Small intestine (tissue), 7 donors: ENCODE data around the gene IYD. TPM values are rescaled to one million over a fixed set of nuclear protein-coding genes. Genes with fewer than 3 reads are reported as not detected.
A peak's percentile ranks its signal among the peaks of the same experiment; 100 is the strongest.

ENCODE experiments used
- DNase-seq, 2 donors: peaks; one replicate each; pipeline versions ENCODE4 v3.0.0 to v3.0.0-alpha.2; 2013
- FAIRE-seq: peaks from 2 replicates; lab custom pipeline; 2012; peaks lifted over from hg19 to GRCh38; lab: Jason Lieb, UNC
- H3K27ac ChIP-seq, 3 donors: one replicate each; pipeline ENCODE4 v1.5.1; 2013; ENCODE audit warnings: low read length in 2 of 3, mild to moderate bottlenecking in 2 of 3, control low read depth in 1 of 3, inconsistent platforms in 1 of 3, low read depth in 1 of 3, moderate library complexity in 1 of 3
- H3K27me3 ChIP-seq, 3 donors: one replicate each; pipeline ENCODE4 v1.6.1; 2013; ENCODE audit warnings: low read length in 3 of 3, inconsistent platforms in 1 of 3; ENCODE audit not compliant: control insufficient read depth in 3 of 3, insufficient read depth in 3 of 3
- H3K36me3 ChIP-seq, 3 donors: one replicate each; pipeline ENCODE4 v1.6.1; 2013; ENCODE audit warnings: low read length in 3 of 3, inconsistent platforms in 1 of 3, low read depth in 1 of 3, mild to moderate bottlenecking in 1 of 3, moderate library complexity in 1 of 3; ENCODE audit not compliant: control insufficient read depth in 3 of 3, insufficient read depth in 2 of 3
- H3K4me1 ChIP-seq, 3 donors: one replicate each; pipeline ENCODE4 v1.6.1; 2013; ENCODE audit warnings: low read length in 2 of 3, inconsistent platforms in 1 of 3, low read depth in 1 of 3, mild to moderate bottlenecking in 1 of 3, moderate library complexity in 1 of 3; ENCODE audit not compliant: control insufficient read depth in 3 of 3, insufficient read depth in 2 of 3
- H3K4me3 ChIP-seq, 3 donors: one replicate each; pipeline ENCODE4 v1.5.1; 2013; ENCODE audit warnings: low read length in 3 of 3, control low read depth in 1 of 3, inconsistent platforms in 1 of 3, low read depth in 1 of 3, mild to moderate bottlenecking in 1 of 3, moderate library complexity in 1 of 3
- H3K9me3 ChIP-seq, 2 donors: one replicate each; pipeline ENCODE4 v1.6.1; 2013; ENCODE audit warnings: low read depth in 1 of 2, low read length in 1 of 2; ENCODE audit not compliant: control insufficient read depth in 2 of 2, insufficient read depth in 1 of 2
- WGBS, 3 donors: extraction: QIAGEN DNeasy Blood & Tissue Kit; methylation state at CpG; one replicate each; pipeline ENCODE4 v1.1.7; 2013; 5-methylcytosine and 5-hydroxymethylcytosine counted together
- polyA plus RNA-seq, 4 donors: library from polyadenylated mRNA; stranded (reverse) in 3 of 4; unstranded in 1 of 4; fragments of 200-250 nt in 3 of 4; fragments of 120-200 nt in 1 of 4; gene quantifications; one replicate each; pipeline versions ENCODE4 v1.2.1 to v1.2.3, GENCODE V29; 2013
- donor health status: healthy with polysubstance abuse.
- donor health status: control.
- donor health status: control.
- donor health status: Bipolar disorder and iron deficiency.
- donor health status: healthy.

The IYD gene
- polyA plus RNA-seq, 4 donors: 5.3 to 17.1 (median 8.2) TPM

- DNase-seq (peak; percentile 50 to 58), FAIRE-seq (no peak)
- Histone ChIP-seq H3K27ac (no peak overlapping the region), H3K4me3 (no peak overlapping the region), H3K4me1 (peaks cover 0 to 5% (median 4%) of the 10 kb centered on the region in 3 donors), H3K36me3 (no peaks in the 10 kb centered on the region), H3K9me3 (peaks cover 0 to 3% of the 10 kb centered on the region in 2 donors), H3K27me3 (peaks cover 0 to 6% (median 0%) of the 10 kb centered on the region in 3 donors)
- WGBS, 3 donors: 7 to 12% (median 10%) methylated on average over 1 of the region's 1 CpG
These were observed 40.8 kb downstream of the IYD start for GRCh38 chr6:150409576-150410066.

GRCh38 chr6:150410399-150410798 is 41.6 kb downstream of the IYD start:
- no peak for FAIRE-seq
- peaks cover 0 to 5% (median 4%) of the 10 kb centered on the region in 3 donors for H3K4me1 ChIP-seq
- no peaks in the 10 kb centered on the region for H3K9me3 ChIP-seq
- no peak overlapping the region for H3K4me3 ChIP-seq
- DNase-seq: no peak
- H3K36me3 ChIP-seq: no peaks in the 10 kb centered on the region
- no peak overlapping the region for H3K27ac ChIP-seq
- WGBS, 3 donors: 56 to 72% (median 69%) methylated on average over 4 of the region's 4 CpGs
- H3K27me3 ChIP-seq: peaks cover 0 to 6% (median 0%) of the 10 kb centered on the region in 3 donors

DNA sequence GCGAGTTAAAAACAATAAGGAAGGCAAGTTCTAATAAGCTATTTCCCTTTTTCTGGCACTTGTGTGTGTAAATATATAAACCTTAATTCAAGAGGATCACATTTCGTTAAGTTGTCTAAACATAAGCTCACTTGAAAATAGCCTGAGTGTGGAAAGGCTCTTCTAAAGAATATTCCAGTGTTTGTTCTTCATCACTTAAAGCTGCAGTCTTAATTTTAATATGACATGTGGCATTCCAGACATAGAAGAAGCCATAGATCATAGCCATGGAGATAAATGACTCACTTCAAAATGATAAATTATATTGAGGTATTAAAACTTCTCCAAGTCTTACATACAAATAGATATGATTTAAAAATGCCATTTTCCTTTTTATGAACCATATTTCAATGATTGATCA is 42.1 kb downstream of the IYD start:
- Histone ChIP-seq H3K4me3 (no peak overlapping the region), H3K27me3 (peaks cover 0 to 6% (median 0%) of the 10 kb centered on the region in 3 donors), H3K36me3 (no peaks in the 10 kb centered on the region), H3K9me3 (no peaks in the 10 kb centered on the region), H3K4me1 (peaks cover 0 to 5% (median 4%) of the 10 kb centered on the region in 3 donors), H3K27ac (no peak overlapping the region)
- 40 to 55% (median 46%) methylated on average over 2 of the region's 2 CpGs for WGBS, 3 donors
- FAIRE-seq (no peak), DNase-seq (no peak)

GRCh38 chr6:150412221-150412620 is 43.4 kb downstream of the IYD start:
- DNase-seq: no peak
- 83 to 89% (median 83%) methylated on average over 3 of the region's 3 CpGs for WGBS, 3 donors
- no peak for FAIRE-seq
- no peaks in the 10 kb centered on the region for H3K36me3 ChIP-seq
- no peaks in the 10 kb centered on the region for H3K9me3 ChIP-seq
- H3K4me1 ChIP-seq: peaks cover 0 to 5% (median 4%) of the 10 kb centered on the region in 3 donors
- H3K27me3 ChIP-seq: peaks cover 0 to 6% (median 0%) of the 10 kb centered on the region in 3 donors
- no peak overlapping the region for H3K27ac ChIP-seq
- H3K4me3 ChIP-seq: no peak overlapping the region

- Histone ChIP-seq H3K4me1 (peaks cover 0 to 5% (median 4%) of the 10 kb centered on the region in 3 donors), H3K9me3 (no peaks in the 10 kb centered on the region), H3K4me3 (no peak overlapping the region), H3K27me3 (no peaks in the 10 kb centered on the region), H3K27ac (no peak overlapping the region), H3K36me3 (no peaks in the 10 kb centered on the region)
- no peak for FAIRE-seq
- DNase-seq: no peak
- 46 to 55% (median 53%) methylated on average over 4 of the region's 4 CpGs for WGBS, 3 donors
These were observed 44.4 kb downstream of the IYD start for GRCh38 chr6:150413198-150413597.

GRCh38 chr6:150413781-150414281 is 45.0 kb downstream of the IYD start:
- Histone ChIP-seq H3K9me3 (no peaks in the 10 kb centered on the region), H3K4me1 (peaks cover 0 to 5% (median 4%) of the 10 kb centered on the region in 3 donors), H3K27me3 (no peaks in the 10 kb centered on the region), H3K4me3 (no peak overlapping the region), H3K36me3 (no peaks in the 10 kb centered on the region), H3K27ac (no peak overlapping the region)
- WGBS, 3 donors: 47 to 71% (median 71%) methylated on average over 3 of the region's 3 CpGs
- FAIRE-seq (no peak), DNase-seq (peak in 1 of 2 donors; percentile 20)

GRCh38 chr6:150416128-150416527 is 47.3 kb downstream of the IYD start:
- Histone ChIP-seq H3K4me3 (no peak overlapping the region), H3K27ac (no peak overlapping the region), H3K9me3 (no peaks in the 10 kb centered on the region), H3K4me1 (peaks cover 0 to 3% (median 3%) of the 10 kb centered on the region in 3 donors), H3K36me3 (no peaks in the 10 kb centered on the region), H3K27me3 (no peaks in the 10 kb centered on the region)
- DNase-seq: no peak
- FAIRE-seq: no peak
- WGBS, 3 donors: 41 to 69% (median 55%) methylated on average over 2 of the region's 2 CpGs

DNA sequence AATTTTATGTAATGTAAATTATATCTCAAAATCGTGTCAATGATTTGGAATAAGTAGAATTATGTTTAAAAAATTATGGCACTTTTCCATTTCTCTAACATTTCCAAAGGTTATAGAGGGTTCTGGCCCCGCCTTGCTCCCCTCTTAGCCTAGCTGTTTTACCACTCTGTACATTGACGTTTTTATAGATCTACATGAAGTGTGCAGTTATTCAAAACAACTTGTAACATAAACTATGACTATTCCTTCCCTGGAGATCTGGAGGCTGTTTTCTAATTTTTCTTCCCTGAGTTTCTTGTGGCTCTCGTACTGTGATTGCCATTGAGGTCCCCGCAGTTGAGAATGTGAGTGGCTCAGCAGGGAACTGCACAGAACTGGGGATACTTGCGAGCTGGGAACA is 48.4 kb downstream of the IYD start:
- Histone ChIP-seq H3K9me3 (no peaks in the 10 kb centered on the region), H3K27me3 (no peaks in the 10 kb centered on the region), H3K4me1 (peaks cover 0 to 3% (median 3%) of the 10 kb centered on the region in 3 donors), H3K36me3 (no peaks in the 10 kb centered on the region), H3K4me3 (no peak overlapping the region), H3K27ac (no peak overlapping the region)
- FAIRE-seq (no peak), DNase-seq (no peak)
- WGBS, 3 donors: 77 to 79% (median 79%) methylated on average over 6 of the region's 6 CpGs
